Measurements from ENCODE around the gene ITCH.
"Not testable (repeated sequence)": the region's sequence is repeated elsewhere in the genome, so short reads cannot be mapped to it uniquely, and the experiment has no call there.

ITCH gene

DNA sequence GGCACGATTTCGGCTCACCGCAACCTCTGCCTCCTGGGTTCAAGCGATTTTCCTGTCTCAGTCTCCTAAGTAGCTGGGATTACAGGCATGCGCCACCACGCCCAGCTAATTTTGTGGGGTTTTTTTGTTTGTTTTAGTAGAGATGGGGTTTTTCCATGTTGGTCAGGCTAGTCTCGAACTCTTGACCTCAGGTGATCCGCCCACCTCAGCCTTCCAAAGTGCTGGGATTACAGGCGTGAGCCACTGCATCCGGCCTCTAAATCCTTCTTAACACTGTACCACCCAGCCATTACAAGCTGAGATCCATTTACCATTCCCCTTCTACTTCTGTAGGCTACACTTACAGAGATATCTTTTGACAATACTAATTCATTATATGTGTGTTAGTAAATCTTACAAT lies 51.5 kb downstream of the ITCH start:
- DNase-seq = not testable (repeated sequence)

DNA sequence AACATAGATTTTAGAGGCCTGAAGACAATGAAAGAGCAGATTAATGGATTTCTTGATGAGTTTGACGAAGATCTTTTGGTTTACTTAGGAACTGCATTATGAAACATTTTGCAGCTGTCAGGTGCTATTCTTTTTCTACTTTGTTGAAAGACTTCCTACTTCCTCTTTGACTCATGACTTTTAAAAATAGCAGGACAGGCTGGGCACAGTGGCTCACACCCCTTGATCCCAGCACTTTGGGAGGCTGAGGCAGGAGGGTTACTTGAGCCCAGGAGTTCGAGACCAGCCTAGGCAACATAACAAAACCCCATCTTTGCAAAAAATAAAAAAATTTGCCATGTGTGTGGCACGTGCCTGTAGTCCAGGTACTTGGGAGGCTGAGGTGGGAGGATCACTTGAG lies 52.0 kb downstream of the ITCH start:
- DNase-seq = no peak

DNA sequence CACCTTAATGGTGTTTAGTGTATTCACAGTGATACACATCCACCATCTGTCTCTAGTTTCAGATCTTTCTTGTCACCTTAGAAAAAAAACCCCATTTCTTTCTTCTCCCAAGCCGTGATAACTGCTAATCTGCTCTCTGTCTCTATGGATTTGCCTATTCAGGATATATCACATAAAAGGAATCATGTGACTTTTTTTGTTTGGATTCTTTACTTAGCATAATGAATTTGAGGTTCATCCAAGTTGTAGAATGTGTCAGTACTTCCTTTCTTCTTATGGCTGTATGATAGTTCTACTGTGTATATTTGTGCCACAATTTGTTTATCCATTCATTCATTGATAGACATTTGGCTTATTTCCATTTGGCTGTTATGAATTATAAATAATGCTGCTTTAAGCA lies 57.1 kb downstream of the ITCH start:
- DNase-seq = no peak

DNA sequence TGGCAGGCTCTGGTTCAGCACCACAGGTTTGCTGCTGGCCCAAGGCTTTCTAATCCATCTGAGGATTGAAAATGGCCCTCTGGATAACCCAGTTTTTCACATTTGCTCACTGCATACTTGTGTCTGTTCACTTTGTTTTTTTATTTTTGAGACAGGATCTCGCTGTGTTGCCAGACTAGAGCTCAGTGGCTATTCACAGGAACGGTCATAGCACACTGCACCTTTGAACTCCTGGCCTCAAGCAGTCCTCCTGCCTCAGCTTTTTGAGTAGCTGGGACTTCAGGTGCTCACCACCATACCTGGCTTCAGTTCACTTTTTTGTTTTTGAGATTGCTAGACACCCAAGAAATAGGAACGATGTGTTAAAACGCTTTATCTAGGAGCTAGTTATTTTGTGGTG lies 57.9 kb downstream of the ITCH start:
- no peak for DNase-seq

DNA sequence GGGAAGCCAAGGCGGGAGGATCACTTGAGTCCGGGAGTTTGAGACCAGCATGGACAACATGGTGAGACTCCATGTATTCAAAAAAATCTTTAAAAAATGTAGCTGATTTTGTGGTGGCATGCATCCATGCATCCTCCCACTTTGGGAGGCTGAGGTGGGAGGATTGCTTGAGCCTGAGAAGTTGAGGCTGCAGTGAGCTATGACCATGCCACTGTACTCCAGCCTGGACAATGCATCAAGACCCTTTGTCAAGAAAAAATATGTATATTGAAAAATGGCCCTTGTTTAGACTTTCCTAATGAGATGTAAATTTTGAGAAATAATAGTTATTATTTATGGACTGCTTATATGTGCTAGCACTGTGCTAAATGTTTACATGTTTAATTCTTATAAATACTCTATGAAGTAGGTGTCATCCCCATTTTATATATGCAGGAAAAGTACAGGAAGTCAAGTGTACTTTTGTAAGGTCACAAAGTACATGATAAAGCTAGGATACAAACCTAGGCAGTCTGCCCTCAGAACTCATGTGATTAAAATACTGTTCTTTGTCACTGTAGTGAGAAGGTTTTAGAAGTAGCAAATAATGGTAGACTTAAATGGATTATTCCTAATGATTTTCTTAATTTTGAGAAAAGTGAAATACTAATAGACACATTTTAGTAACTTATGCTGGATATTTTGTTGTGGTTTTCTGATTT lies 58.8 kb downstream of the ITCH start:
- no peak for DNase-seq

DNA sequence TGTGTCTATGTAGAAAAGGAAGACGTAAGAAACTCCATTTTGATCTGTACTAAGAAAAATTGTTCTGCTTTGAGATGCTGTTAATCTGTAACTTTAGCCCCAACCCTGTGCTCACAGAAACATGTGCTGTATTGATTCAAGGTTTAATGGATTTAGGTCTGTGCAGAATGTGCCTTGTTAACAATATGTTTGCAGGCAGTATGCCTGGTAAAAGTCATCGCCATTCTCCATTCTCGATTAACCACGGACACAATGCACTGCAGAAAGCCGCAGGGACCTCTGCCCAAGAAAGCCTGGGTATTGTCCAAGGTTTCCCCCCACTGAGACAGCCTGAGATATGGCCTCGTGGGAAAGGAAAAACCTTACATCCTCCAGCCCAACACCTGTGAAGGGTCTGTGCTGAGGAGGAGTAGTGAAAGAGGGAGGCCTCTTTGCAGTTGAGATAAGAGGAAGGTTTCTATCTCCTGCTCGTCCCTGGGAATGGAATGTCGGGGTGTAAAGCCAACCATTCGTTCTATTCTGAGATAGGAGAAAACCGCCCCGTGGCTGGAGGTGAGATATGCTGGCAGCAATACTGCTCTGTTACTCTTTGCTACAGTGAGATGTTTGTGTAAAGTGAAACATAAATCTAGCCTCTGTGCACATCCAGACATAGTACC lies 62.1 kb downstream of the ITCH start:
- DNase-seq = not testable (repeated sequence)

DNA sequence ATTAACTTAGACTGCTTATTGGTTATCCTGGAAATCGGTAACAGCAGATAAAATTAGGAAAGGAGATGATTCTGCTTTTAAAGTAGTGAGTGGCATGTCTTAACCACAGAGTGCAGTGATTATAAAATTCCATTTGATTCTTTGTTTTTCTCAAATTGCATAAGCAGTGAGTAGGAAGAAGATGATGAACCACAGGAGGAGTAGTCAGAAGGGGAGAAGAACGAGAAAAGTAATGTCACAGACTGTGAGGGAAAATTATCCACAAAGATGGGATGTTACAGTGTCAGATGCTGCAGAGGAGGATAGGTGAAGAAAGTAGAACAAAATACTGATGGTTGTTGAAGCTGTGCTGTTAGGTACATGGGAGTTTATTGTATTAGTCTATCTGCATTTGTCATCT lies 63.0 kb downstream of the ITCH start:
- DNase-seq = no peak

DNA sequence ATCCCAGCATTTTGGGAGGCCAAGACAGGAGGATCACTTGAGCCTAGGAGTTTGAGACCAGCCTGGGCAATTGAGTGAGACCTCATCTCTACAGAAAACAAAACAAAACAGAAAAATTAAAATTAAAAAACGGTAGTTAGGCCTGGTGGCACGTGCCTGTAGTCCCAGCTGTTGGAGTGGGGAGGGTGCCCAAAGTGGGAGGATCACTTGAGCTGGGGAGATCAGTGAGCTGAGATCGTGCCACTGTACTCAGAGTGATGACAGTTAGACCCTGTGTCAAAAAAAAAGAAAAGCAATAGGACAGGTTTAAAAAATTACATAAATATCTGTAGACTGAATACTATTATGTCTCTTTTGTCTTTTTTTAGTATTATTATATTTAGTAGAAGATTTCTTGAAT lies 64.3 kb downstream of the ITCH start:
- no peak for DNase-seq

DNA sequence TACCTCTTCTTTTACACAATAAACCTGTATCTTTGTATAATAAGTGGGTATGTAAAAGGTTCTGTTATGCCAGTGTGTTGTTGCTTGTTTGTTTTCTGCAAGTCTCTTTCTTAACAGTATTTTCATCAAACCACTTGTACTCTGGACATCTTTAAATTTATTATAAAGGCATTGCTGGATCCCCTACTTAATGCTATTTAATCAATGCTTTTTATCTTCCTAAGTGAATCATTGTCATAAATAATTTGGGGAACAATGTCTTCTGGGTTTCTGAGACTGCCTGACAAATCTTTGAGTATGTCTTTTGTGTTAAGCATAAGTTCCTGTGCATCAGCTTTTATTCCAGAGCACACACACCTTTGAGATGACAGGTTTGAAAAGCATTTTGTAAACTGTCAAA lies 64.7 kb downstream of the ITCH start:
- DNase-seq = no peak

DNA sequence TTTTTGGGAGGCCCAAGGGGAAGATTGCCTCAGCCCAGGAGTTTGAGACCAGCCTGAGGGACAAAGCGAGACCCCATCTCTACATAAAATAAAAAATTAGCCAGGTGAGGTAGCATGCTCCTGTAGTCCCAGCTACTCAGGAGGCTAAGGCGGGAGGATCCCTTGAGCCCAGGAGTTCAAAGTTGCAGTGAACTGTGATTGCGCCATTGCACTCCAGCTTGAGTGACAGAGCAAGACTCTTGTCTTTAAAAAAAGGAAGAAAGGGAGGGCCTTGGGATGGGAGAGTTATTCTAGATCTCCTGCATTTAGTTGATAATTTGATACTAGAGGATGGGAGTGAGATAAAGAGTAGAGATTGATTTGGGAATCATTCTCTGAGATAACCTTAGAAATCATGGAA lies 68.1 kb downstream of the ITCH start:
- DNase-seq = no peak

DNA sequence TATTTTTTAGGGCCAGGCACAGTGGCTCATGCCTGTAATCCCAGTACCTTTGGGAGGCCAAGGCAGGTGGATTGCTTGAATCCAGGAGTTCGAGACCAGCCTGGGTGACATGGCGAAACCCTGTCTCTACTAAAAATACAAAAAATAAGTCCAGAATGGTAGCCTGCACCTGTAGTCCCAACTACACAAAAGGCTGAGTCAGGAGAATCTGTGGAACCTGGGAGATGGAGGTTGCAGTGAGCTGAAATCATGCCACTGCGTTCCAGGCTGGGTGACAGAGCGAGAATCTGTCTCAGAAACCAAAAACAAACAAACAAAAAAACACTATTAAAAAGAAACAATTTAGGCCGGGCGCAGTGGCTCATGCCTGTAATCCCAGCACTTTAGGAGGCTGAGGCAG lies 69.6 kb downstream of the ITCH start:
- DNase-seq = not testable (repeated sequence)

DNA sequence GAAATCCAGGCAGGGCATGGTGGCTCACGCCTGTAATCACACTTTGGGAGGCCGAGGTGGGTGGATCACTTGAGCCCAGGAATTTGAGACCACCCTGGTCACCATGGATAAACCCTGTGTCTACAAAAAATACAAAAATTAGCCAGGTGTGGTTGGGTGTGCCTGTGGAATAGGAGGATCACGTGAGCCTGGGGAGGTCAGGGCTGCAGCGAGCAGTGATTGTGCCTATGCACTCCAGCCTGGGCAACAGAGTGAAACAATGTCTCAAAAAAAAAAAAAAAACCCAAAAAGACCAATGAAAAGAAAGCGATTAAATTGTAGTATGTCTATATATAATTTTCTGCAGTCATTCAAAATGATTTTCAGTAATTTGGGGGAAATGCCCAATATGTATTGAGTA lies 70.3 kb downstream of the ITCH start:
- DNase-seq = no peak

DNA sequence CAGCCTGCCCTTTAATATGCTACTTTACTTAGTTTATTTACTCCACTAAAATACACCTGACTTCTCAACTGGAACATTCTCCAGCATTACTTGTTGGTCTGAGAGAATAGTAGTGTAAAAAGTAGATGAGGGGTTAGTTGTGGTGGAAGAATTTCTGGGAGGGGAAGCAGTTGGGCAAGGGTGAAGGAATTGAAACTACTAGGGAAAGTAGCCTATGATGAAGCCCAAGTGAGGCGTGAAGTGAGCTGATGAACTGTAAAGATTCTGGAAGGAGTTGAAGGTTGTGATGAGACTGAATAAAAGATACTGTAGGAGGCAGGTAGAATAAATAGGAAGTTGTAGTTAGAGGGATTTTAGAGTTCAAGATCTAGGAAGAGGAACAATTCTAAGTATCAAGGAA lies 72.5 kb downstream of the ITCH start:
- no peak for DNase-seq

DNA sequence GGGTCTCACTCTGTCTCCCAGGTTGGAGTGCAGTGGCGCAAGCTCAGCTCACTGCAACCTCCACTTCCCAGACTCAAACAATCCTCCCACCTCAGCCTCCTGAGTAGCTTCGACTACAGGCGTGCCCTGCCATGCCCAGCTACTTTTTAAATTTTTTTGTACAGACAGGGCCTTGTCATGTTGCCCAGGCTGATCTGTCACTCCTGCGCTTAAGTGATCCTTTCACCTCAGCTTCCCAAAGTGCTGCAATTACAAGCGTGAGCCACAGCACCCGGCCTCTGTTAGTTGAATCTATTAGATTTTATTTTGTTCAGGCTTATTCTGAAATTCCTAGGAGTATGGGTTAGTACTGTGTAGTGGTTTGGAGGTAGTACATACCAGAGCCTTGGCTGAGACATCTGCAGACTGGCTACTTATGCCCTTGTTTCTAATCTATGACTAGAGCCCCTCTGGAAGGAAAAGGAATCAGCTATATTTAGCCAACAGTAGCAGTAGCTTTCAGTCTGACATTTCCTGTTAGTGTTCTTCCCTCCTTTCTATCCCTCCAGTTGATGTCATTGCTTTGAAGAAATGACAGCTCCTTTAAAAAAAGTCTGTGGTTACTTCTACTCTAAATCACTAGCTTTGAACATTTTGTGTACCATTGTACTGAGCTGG lies 74.4 kb downstream of the ITCH start:
- DNase-seq = no peak

DNA sequence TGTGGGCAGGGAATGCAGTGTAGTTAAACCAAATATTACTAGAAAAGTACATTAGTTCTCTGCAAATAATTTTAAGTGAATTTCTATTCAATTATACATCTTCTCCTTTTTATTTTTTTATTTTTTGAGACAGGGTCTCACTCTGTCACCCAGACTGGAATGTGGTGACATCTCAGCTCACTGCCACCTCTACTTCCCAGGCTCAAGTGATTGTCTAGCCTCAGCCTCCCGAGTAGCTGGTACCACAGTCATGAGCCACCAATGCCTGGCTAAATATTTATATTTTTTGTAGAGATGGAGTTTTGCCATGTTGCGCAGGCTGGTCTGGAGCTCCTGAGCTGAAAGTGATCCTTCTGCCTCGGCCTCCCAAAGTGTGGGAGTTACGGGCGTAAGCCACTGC lies 76.1 kb downstream of the ITCH start:
- no peak for DNase-seq

DNA sequence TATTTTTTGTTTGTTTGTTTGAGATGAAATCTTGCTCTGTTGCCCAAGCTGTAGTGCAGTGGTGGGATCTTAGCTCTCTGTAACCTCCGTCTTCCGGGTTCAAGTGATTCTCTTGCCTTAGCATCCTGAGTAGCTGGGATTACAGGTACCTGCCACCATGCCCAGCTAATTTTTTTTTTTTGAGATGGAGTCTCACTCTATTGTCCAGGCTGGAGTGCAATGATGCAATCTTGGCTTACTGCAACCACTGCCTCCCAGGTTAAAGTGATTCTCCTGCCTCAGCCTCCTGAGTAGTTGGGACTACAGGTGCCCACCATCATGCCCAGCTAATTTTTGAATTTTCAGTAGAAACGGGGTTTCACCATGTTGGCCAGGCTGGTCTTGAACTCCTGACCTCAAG lies 78.3 kb downstream of the ITCH start:
- DNase-seq = not testable (repeated sequence)

DNA sequence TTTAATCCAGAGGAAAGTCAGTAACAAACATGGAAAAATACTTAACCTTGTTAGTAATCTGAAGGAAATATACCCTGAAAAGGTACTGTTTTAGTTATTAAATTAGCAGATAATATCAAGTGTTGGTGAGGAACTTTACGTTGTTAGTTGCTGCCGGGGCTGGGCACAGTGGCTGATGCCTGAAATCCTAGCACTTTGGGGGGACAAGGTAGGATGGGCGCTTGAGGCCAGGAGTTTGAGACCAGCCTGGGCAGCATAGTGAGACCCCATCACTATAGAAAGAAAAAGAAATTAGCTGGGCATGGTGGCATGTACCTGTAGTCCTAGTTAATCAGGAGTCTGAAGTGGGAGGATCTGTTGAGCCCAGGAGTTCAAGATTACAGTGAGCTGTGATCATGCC lies 80.5 kb downstream of the ITCH start:
- DNase-seq = no peak

DNA sequence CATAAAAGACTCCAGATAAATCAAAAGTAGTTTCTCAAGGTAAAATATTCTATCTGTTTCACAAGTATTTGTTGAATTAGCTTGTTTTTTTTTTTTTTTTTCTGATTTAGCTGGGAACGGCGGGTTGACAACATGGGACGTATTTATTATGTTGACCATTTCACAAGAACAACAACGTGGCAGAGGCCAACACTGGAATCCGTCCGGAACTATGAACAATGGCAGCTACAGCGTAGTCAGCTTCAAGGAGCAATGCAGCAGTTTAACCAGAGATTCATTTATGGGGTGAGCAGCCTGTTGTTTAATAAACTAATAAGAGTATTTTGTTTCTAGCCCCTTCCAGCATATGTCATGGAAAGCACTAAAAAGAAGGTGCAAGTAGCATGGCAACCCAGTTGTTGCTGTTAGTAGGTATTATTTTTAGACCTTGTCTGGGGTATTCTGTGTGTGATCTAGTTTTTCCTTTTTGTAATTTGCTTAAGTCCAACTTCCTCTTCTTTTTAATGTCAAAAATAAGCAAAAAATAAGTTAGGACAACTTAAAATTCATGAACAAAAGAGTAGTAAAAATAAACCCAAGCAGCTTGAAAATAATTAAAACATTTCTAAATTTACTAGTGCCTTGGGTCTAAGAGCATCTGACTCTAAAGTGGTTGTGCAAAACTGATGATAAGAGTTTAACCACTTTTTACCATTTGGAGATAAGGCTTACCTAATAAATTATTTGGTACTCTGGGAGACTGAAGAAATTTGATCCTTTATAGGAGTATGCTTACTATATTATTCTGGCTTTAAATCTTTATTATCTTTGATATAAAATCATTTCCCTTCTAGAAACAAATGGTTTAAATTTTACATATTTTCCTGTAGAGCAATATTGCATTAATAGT lies 82.3 kb downstream of the ITCH start:
- no peak for DNase-seq

DNA sequence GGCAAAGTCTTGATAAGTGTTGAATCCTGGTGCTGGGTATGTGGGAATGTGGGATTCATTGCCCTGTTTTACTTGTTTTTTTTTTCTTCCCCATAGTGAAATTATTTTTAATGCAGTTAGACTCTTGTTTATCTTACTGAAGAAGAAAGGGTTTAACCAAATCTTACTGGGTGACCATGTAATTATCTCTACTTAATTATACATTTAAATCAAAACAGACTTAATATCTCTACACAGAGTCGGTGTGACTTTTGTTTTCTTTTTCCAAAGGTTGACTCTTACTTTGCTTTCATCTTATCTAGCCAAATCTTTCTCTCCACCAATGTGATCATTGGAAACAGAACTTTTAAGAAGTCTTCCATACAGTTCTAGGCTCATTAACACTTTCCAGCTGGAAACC lies 85.4 kb downstream of the ITCH start:
- DNase-seq = no peak

DNA sequence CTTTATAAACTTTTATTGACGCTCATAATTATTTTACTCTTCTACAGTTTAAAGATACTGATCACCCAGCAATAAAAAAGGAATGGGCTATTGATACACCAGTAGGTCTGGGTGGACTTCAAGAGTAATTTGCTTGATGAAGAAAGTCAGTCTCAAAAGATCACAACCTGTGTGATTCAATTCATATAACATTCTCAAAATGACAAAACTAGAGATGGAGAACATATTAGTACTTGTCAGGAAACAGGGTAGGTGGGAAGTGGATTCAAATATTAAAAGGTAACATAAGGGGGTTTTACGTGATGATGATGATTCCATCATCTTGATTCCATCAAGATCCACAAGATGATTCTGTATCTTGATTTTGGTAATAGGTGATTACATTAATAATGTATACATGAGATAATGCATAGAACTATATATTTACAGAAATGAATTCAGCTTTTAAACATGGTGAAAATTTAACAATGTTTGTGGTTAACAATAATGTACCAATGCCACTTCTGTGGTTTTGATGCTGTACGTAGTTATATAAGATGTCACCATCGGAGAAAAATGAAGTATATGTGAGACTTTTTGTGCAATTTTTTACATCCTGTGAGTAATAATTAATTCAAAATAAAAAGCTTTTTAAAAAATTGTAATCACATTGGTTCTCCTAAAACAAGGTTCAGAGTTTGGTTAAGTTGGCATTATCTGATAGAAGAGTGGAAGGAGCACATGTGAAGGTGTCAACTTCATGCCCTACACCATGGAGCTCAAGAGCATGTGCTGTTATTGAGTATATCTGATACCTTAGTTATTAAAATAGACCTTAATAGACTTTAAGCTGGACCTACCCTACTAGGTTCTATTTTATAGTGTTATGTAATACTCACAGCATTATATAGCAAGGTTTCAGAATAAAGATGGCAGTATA lies 86.9 kb downstream of the ITCH start:
- no peak for DNase-seq

DNA sequence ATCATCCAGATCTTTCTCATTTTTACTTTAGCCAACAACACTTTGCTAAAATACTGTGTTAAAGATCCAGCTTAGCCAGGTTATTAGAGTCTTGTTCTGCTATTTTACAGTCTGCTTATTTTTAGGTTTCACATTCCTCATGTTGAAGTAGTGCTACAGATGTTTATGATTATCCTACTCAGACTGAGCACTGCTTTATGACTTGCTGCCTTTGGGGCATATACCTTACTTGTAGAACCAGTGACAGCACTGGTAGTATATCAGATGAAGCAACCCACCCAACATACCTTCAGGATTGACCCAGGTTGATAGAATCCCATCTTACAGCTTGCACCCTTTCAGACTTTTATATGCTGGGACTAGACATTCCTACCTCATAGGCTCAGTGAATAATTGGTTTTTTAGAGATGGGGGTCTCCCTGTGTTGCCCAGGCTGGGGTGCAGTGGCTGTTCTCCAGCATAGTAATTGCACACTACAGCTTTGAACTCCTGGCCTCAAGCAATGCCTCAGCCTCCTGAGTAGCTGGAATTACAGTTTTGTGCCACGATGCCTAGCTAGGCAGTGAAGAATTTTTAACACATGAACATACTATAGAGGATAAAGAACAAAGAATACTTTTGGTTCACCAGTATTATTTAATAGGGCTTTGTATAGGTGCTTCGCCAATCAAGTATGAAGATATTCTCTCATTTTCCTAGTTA lies 89.4 kb downstream of the ITCH start:
- no peak for DNase-seq

Measured in right kidney (tissue), 1 donor.